Erythroblast (primary cell): ENCODE data around the gene KCNIP3.

Source experiments
- GATA1 ChIP-seq: IDR thresholded peaks from 2 replicates; pipeline ENCODE4 v1.6.1; 2011; ENCODE audit warnings: low read depth, mild to moderate bottlenecking, control low read depth, low read length, moderate library complexity
- POLR2A ChIP-seq: IDR thresholded peaks from 2 replicates; pipeline ENCODE4 v1.6.1; 2011; ENCODE audit warnings: mild to moderate bottlenecking, low read length

DNA sequence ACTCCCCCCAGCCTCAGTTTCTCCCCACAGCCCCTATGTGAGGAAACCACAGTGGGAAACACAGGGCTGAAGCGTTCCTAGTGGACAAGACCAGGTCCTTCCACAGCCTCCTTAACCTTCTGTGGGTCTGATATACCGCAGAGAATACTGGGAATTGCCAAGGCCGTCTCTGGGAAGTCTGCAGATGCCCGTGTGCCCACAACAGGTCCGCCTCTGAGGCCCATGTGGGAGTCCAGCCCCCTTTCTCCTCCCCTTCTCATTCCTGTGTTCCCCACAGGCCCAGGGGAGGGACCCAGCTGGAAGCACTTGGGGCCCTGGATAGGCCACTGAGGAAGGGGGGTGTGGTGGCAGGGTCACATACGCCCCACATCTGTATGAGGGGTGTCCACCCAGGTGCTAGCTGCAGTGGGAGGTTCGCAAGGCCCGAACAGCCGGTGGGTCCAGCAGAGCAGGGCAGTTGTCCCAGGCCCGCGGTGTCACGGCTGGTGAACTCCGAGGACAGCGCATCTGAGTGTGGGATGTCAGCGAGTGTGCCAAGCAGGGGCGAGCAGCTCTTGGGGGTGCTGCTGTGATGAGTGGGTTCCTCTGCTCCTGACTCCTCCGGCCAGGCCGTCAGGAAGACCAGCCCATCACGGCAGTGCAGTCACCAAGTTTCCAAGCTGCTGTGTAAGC, 2.4 kb upstream of the KCNIP3 start:
- no peak for TF ChIP-seq POLR2A
- no peak for TF ChIP-seq GATA1
